SK-N-SH treated with all-trans-retinoic acid at 6 μM for 48 hours (cell line): ENCODE measurements around the gene PEPD.

ENCODE experiments used
- SNAI2 ChIP-seq: fragments of 250-450 bp; sonication (Bioruptor Pico); IDR thresholded peaks from 2 replicates; pipeline ENCODE4 v1.5.0; 2020; ENCODE audit warnings: mild to moderate bottlenecking, moderate library complexity
- ZNF70 ChIP-seq: fragments of 450-650 bp; formaldehyde crosslinking; IDR thresholded peaks from 2 replicates; pipeline ENCODE4 v1.5.0; 2020; ENCODE audit warnings: mild to moderate bottlenecking, moderate library complexity

GRCh38 chr19:33413426-33413725 lies 108.2 kb downstream of the PEPD start:
- TF ChIP-seq ZNF70 (CRISPR knock-in tag): no peak
- no peak for TF ChIP-seq SNAI2 (CRISPR knock-in tag)
